ENCODE measurements around the gene PDCD4. TPM values are rescaled to one million over a fixed set of nuclear protein-coding genes. Genes with fewer than 3 reads are reported as not detected.

PDCD4 gene
- total and polyA plus RNA-seq, 5 donors from 2014 or later = 167 to 224 (median 204) TPM

- H3K27ac Mint-ChIP-seq = no peak overlapping the region
- Histone ChIP-seq H3K27me3 (ENCODE audit: control insufficient read depth, insufficient read depth, low read length) (no peaks in the 10 kb centered on the region), H3K9me3 (ENCODE audit: control insufficient read depth in 2 of 2, low read length in 2 of 2) (no peaks in the 10 kb centered on the region), H3K4me1 (ENCODE audit: control insufficient read depth, insufficient read depth, low read length, poor library complexity, severe bottlenecking) (peaks cover 13% of the 10 kb centered on the region), H3K27ac (ENCODE audit: insufficient read depth, low read length, poor library complexity, severe bottlenecking) (no peak overlapping the region), H3K4me3 (ENCODE audit: low read depth, low read length) (no peak overlapping the region), H3K36me3 (ENCODE audit: control insufficient read depth, insufficient read depth, low read length) (no peaks in the 10 kb centered on the region)
- DNase-seq (no peak), ATAC-seq (ENCODE audit: low read depth in 2 of 2) (no peak)
- no peaks in the 10 kb centered on the region for H3K27me3 Mint-ChIP-seq
- H3K4me1 Mint-ChIP-seq = peaks cover 21 to 61% (median 31%) of the 10 kb centered on the region in 4 donors
- H3K4me3 Mint-ChIP-seq = no peak overlapping the region
- H3K9me3 Mint-ChIP-seq = peaks cover 0 to 4% (median 0%) of the 10 kb centered on the region in 7 donors
- H3K36me3 Mint-ChIP-seq = no peaks in the 10 kb centered on the region
These were observed 20.6 kb upstream of the PDCD4 start for GRCh38 chr10:110851020-110851612.

GRCh38 chr10:110852255-110852896 is 19.4 kb upstream of the PDCD4 start:
- H3K27me3 ChIP-seq (ENCODE audit: control insufficient read depth, insufficient read depth, low read length) = no peaks in the 10 kb centered on the region
- no peak for DNase-seq
- Mint-ChIP-seq H3K27ac (peak overlapping the region; percentile 28 to 78 (median 42)), H3K27me3 (no peaks in the 10 kb centered on the region), H3K4me1 (peaks cover 21 to 54% (median 29%) of the 10 kb centered on the region in 4 donors), H3K9me3 (peaks cover 0 to 4% (median 0%) of the 10 kb centered on the region in 7 donors), H3K36me3 (no peaks in the 10 kb centered on the region), H3K4me3 (no peak overlapping the region)
- peaks cover 17% of the 10 kb centered on the region for H3K4me1 ChIP-seq (ENCODE audit: control insufficient read depth, insufficient read depth, low read length, poor library complexity, severe bottlenecking)
- H3K36me3 ChIP-seq (ENCODE audit: control insufficient read depth, insufficient read depth, low read length) = no peaks in the 10 kb centered on the region
- no peak overlapping the region for H3K27ac ChIP-seq (ENCODE audit: insufficient read depth, low read length, poor library complexity, severe bottlenecking)
- peak in 1 of 2 donors; percentile 28 for ATAC-seq (ENCODE audit: low read depth in 2 of 2)
- H3K9me3 ChIP-seq (ENCODE audit: control insufficient read depth in 2 of 2, low read length in 2 of 2) = no peaks in the 10 kb centered on the region
- no peak overlapping the region for H3K4me3 ChIP-seq (ENCODE audit: low read depth, low read length)

GRCh38 chr10:110852947-110853346 is 18.8 kb upstream of the PDCD4 start:
- Mint-ChIP-seq H3K4me3 (no peak overlapping the region), H3K9me3 (peaks cover 0 to 4% (median 0%) of the 10 kb centered on the region in 7 donors), H3K4me1 (peaks cover 21 to 57% (median 32%) of the 10 kb centered on the region in 4 donors), H3K27me3 (no peaks in the 10 kb centered on the region), H3K36me3 (no peaks in the 10 kb centered on the region), H3K27ac (peak overlapping the region in 2 of 3 donors; percentile 28 to 42)
- no peaks in the 10 kb centered on the region for H3K27me3 ChIP-seq (ENCODE audit: control insufficient read depth, insufficient read depth, low read length)
- H3K36me3 ChIP-seq (ENCODE audit: control insufficient read depth, insufficient read depth, low read length) = no peaks in the 10 kb centered on the region
- peaks cover 22% of the 10 kb centered on the region for H3K4me1 ChIP-seq (ENCODE audit: control insufficient read depth, insufficient read depth, low read length, poor library complexity, severe bottlenecking)
- H3K4me3 ChIP-seq (ENCODE audit: low read depth, low read length) = no peak overlapping the region
- no peak overlapping the region for H3K27ac ChIP-seq (ENCODE audit: insufficient read depth, low read length, poor library complexity, severe bottlenecking)
- ATAC-seq (ENCODE audit: low read depth in 2 of 2) (no peak), DNase-seq (no peak)
- H3K9me3 ChIP-seq (ENCODE audit: control insufficient read depth in 2 of 2, low read length in 2 of 2) = no peaks in the 10 kb centered on the region

GRCh38 chr10:110853921-110854605 is 17.7 kb upstream of the PDCD4 start:
- Mint-ChIP-seq H3K4me1 (peaks cover 27 to 68% (median 39%) of the 10 kb centered on the region in 4 donors), H3K27ac (peak overlapping the region; percentile 28 to 74 (median 65)), H3K36me3 (no peaks in the 10 kb centered on the region), H3K4me3 (peak overlapping the region in 2 of 4 donors; percentile 12 to 22), H3K27me3 (no peaks in the 10 kb centered on the region), H3K9me3 (no peaks in the 10 kb centered on the region)
- DNase-seq (no peak), ATAC-seq (ENCODE audit: low read depth in 2 of 2) (no peak)
- Histone ChIP-seq H3K27me3 (ENCODE audit: control insufficient read depth, insufficient read depth, low read length) (no peaks in the 10 kb centered on the region), H3K36me3 (ENCODE audit: control insufficient read depth, insufficient read depth, low read length) (no peaks in the 10 kb centered on the region), H3K4me1 (ENCODE audit: control insufficient read depth, insufficient read depth, low read length, poor library complexity, severe bottlenecking) (peaks cover 34% of the 10 kb centered on the region), H3K27ac (ENCODE audit: insufficient read depth, low read length, poor library complexity, severe bottlenecking) (no peak overlapping the region), H3K4me3 (ENCODE audit: low read depth, low read length) (no peak overlapping the region), H3K9me3 (ENCODE audit: control insufficient read depth in 2 of 2, low read length in 2 of 2) (no peaks in the 10 kb centered on the region)

- Histone ChIP-seq H3K4me3 (ENCODE audit: low read depth, low read length) (peak overlapping the region; percentile 27), H3K4me1 (ENCODE audit: control insufficient read depth, insufficient read depth, low read length, poor library complexity, severe bottlenecking) (peaks cover 68% of the 10 kb centered on the region), H3K36me3 (ENCODE audit: control insufficient read depth, insufficient read depth, low read length) (no peaks in the 10 kb centered on the region), H3K27me3 (ENCODE audit: control insufficient read depth, insufficient read depth, low read length) (no peaks in the 10 kb centered on the region), H3K9me3 (ENCODE audit: control insufficient read depth in 2 of 2, low read length in 2 of 2) (no peaks in the 10 kb centered on the region), H3K27ac (ENCODE audit: insufficient read depth, low read length, poor library complexity, severe bottlenecking) (peak overlapping the region; percentile 97)
- Mint-ChIP-seq H3K4me3 (peak overlapping the region; percentile 56 to 66 (median 64)), H3K4me1 (peaks cover 37 to 87% (median 60%) of the 10 kb centered on the region in 4 donors), H3K27ac (peak overlapping the region; percentile 91 to 97 (median 93)), H3K36me3 (no peaks in the 10 kb centered on the region), H3K9me3 (no peaks in the 10 kb centered on the region), H3K27me3 (no peaks in the 10 kb centered on the region)
- ATAC-seq (ENCODE audit: low read depth in 2 of 2) (peak in 1 of 2 donors; percentile 17), DNase-seq (peak in 1 of 3 donors; percentile 44)
These were observed 14.2 kb upstream of the PDCD4 start for GRCh38 chr10:110857265-110858171.

GRCh38 chr10:110858297-110858934 is 13.3 kb upstream of the PDCD4 start:
- no peaks in the 10 kb centered on the region for H3K36me3 ChIP-seq (ENCODE audit: control insufficient read depth, insufficient read depth, low read length)
- ATAC-seq (ENCODE audit: low read depth in 2 of 2) (no peak), DNase-seq (no peak)
- peaks cover 30 to 87% (median 64%) of the 10 kb centered on the region in 4 donors for H3K4me1 Mint-ChIP-seq
- peak overlapping the region; percentile 97 for H3K27ac ChIP-seq (ENCODE audit: insufficient read depth, low read length, poor library complexity, severe bottlenecking)
- H3K4me1 ChIP-seq (ENCODE audit: control insufficient read depth, insufficient read depth, low read length, poor library complexity, severe bottlenecking) = peaks cover 74% of the 10 kb centered on the region
- H3K27me3 Mint-ChIP-seq = no peaks in the 10 kb centered on the region
- peak overlapping the region; percentile 27 for H3K4me3 ChIP-seq (ENCODE audit: low read depth, low read length)
- H3K9me3 ChIP-seq (ENCODE audit: control insufficient read depth in 2 of 2, low read length in 2 of 2) = no peaks in the 10 kb centered on the region
- peak overlapping the region; percentile 91 to 97 (median 93) for H3K27ac Mint-ChIP-seq
- no peaks in the 10 kb centered on the region for H3K27me3 ChIP-seq (ENCODE audit: control insufficient read depth, insufficient read depth, low read length)
- H3K4me3 Mint-ChIP-seq = peak overlapping the region in 3 of 4 donors; percentile 40 to 64 (median 42)
- H3K36me3 Mint-ChIP-seq = no peaks in the 10 kb centered on the region
- H3K9me3 Mint-ChIP-seq = no peaks in the 10 kb centered on the region
